IMR-90 (cell line): Measurements from ENCODE around the gene TGFB1. TPM values are rescaled to one million over a fixed set of nuclear protein-coding genes. Genes with fewer than 3 reads are reported as not detected.

Source experiments
- ATAC-seq: fragments of 200-7000 bp; cut with Tn5 transposase; 2 replicates; pipeline ENCODE4 v1.9.1; 2020; ENCODE audit warnings: low read depth, mild to moderate bottlenecking, moderate library complexity
- BruUV-seq: library from RNA; stranded (reverse); fragments of 400-500 nt; replicated peaks from 2 replicates; lab custom pipeline; 2021; lab: Mats Ljungman, UMichigan
- CTCF ChIA-PET: fragments of 300-600 bp; formaldehyde crosslinking; extraction: SDS; loops from one replicate; lab custom pipeline; 2021; ENCODE audit warnings: antibody characterized with exemption; lab: Yijun Ruan, JAX
- POLR2A ChIA-PET: fragments of 300-600 bp; sonication (Branson Sonifier 250); formaldehyde crosslinking; loops from one replicate; lab custom pipeline; 2022; ENCODE audit warnings: antibody characterized with exemption; ENCODE audit not compliant: unreplicated experiment; lab: Charles Lee
- DNase-seq: peaks from one replicate; pipeline ENCODE4 v3.0.0; 2013
- H2AFZ ChIP-seq: replicated peaks from 2 replicates; pipeline ENCODE3; 2013; ENCODE audit warnings: low read length, mild to moderate bottlenecking; ENCODE audit not compliant: poor library complexity
- H2AK5ac ChIP-seq: 2 replicates; pipeline ENCODE4 v1.6.1; 2013; ENCODE audit warnings: low read depth, low read length, inconsistent platforms
- H2AK9ac ChIP-seq: replicated peaks from 2 replicates; pipeline ENCODE3; 2013; ENCODE audit warnings: mild to moderate bottlenecking, low read depth, low read length, moderate library complexity; ENCODE audit not compliant: poor library complexity
- H2BK120ac ChIP-seq: 2 replicates; pipeline ENCODE4 v1.6.1; 2013; ENCODE audit warnings: low read depth, low read length, inconsistent platforms
- H2BK15ac ChIP-seq: 3 replicates; pipeline ENCODE4 v1.6.1; 2013; ENCODE audit warnings: low read depth, low read length, inconsistent platforms
- H2BK20ac ChIP-seq: 2 replicates; pipeline ENCODE4 v1.6.1; 2013; ENCODE audit warnings: low read depth, mild to moderate bottlenecking, inconsistent platforms, low read length, moderate library complexity
- H2BK5ac ChIP-seq: 2 replicates; pipeline ENCODE4 v1.6.1; 2013; ENCODE audit warnings: mild to moderate bottlenecking, low read depth, low read length, inconsistent platforms; ENCODE audit not compliant: poor library complexity, severe bottlenecking
- H3K14ac ChIP-seq: replicated peaks from 2 replicates; pipeline ENCODE4 v1.6.1; 2013; ENCODE audit warnings: low read depth, low read length, inconsistent platforms
- H3K18ac ChIP-seq: 2 replicates; pipeline ENCODE4 v1.6.1; 2013; ENCODE audit warnings: low read depth, low read length, control low read depth
- H3K23ac ChIP-seq: 2 replicates; pipeline ENCODE4 v1.6.1; 2013; ENCODE audit warnings: low read depth, low read length, inconsistent platforms
- H3K27ac ChIP-seq: 2 replicates; pipeline ENCODE4 v1.5.1; 2013; ENCODE audit warnings: mild to moderate bottlenecking, control low read depth, low read length; ENCODE audit not compliant: insufficient read depth
- H3K27me3 ChIP-seq: 2 replicates; pipeline ENCODE4 v1.6.1; 2013; ENCODE audit warnings: low read length; ENCODE audit not compliant: control insufficient read depth, insufficient read depth
- H3K36me3 ChIP-seq: 2 replicates; pipeline ENCODE4 v1.6.1; 2013; ENCODE audit warnings: low read length, mixed read lengths; ENCODE audit not compliant: control insufficient read depth, insufficient read depth
- H3K4ac ChIP-seq: 2 replicates; pipeline ENCODE4 v1.6.1; 2013; ENCODE audit warnings: low read depth, low read length, inconsistent platforms
- H3K4me1 ChIP-seq: 2 replicates; pipeline ENCODE4 v1.6.1; 2013; ENCODE audit warnings: low read length, mixed read lengths; ENCODE audit not compliant: control insufficient read depth, insufficient read depth
- H3K4me2 ChIP-seq: 2 replicates; pipeline ENCODE4 v1.6.1; 2013; ENCODE audit warnings: low read depth, mild to moderate bottlenecking, control low read depth, low read length, moderate library complexity
- H3K4me3 ChIP-seq: 2 replicates; pipeline ENCODE4 v1.5.1; 2013; ENCODE audit warnings: low read depth, mild to moderate bottlenecking, control low read depth, low read length, moderate library complexity; ENCODE audit not compliant: insufficient read depth
- H3K56ac ChIP-seq: 2 replicates; pipeline ENCODE4 v1.6.1; 2013; ENCODE audit warnings: low read length, inconsistent platforms; ENCODE audit not compliant: insufficient read depth; ENCODE audit errors: extremely low read depth
- H3K79me1 ChIP-seq, 2 experiments: 2 replicates each; pipeline ENCODE4 v1.6.1; 2013; ENCODE audit warnings: low read length in 2 of 2, inconsistent platforms in 1 of 2, low read depth in 1 of 2
- H3K9ac ChIP-seq: 2 replicates; pipeline ENCODE4 v1.6.1; 2013; ENCODE audit warnings: low read depth, low read length, control low read depth
- H3K9me1 ChIP-seq: 2 replicates; pipeline ENCODE4 v1.6.1; 2013; ENCODE audit warnings: low read length, inconsistent platforms; ENCODE audit not compliant: insufficient read depth
- H3K9me3 ChIP-seq: 2 replicates; pipeline ENCODE4 v1.6.1; 2013; ENCODE audit warnings: low read length; ENCODE audit not compliant: control insufficient read depth, insufficient read depth
- H4K20me1 ChIP-seq: 2 replicates; pipeline ENCODE4 v1.6.1; 2013; ENCODE audit warnings: low read length, inconsistent platforms; ENCODE audit not compliant: insufficient read depth
- H4K5ac ChIP-seq: 2 replicates; pipeline ENCODE4 v1.6.1; 2013; ENCODE audit warnings: mild to moderate bottlenecking, low read depth, low read length, control low read depth
- H4K8ac ChIP-seq, 2 experiments: 2 replicates each; pipeline ENCODE4 v1.6.1; 2013; ENCODE audit warnings: low read depth in 2 of 2, low read length in 2 of 2, control low read depth in 1 of 2, inconsistent platforms in 1 of 2
- H4K91ac ChIP-seq: 2 replicates; pipeline ENCODE4 v1.6.1; 2013; ENCODE audit warnings: low read depth, low read length, inconsistent platforms; ENCODE audit not compliant: insufficient read depth
- MAFK ChIP-seq: IDR thresholded peaks from 2 replicates; pipeline ENCODE4 v1.6.1; 2012; ENCODE audit warnings: low read depth, low read length, improper control_type of control experiment
- MAZ ChIP-seq: IDR thresholded peaks from 2 replicates; pipeline ENCODE4 v1.6.1; 2012; ENCODE audit warnings: low read depth, mild to moderate bottlenecking, low read length, improper control_type of control experiment, moderate library complexity, borderline replicate concordance
- NFE2L2 ChIP-seq: fragments of 150-350 bp; IDR thresholded peaks from 2 replicates; pipeline ENCODE4 v1.6.1; 2016; ENCODE audit warnings: low read depth, mild to moderate bottlenecking, low read length
- POLR2A ChIP-seq: IDR thresholded peaks from 2 replicates; pipeline ENCODE4 v1.6.1; 2012; ENCODE audit warnings: mild to moderate bottlenecking, low read depth, low read length
- RFX5 ChIP-seq: IDR thresholded peaks from 2 replicates; pipeline ENCODE4 v1.8.0; 2012; ENCODE audit warnings: low read depth, mild to moderate bottlenecking, low read length, moderate library complexity
- WGBS, 2 experiments: methylation state at CpG; one replicate each; pipeline versions ENCODE4 v1.1.5 to v1.1.7; 2013; ENCODE audit warnings: missing lambda C conversion rate in 2 of 2; ENCODE audit not compliant: insufficient read length in 1 of 2; ENCODE audit errors: extremely low coverage in 2 of 2; 5-methylcytosine and 5-hydroxymethylcytosine counted together
- dilution Hi-C: fragments of 300-500 bp; cut with HindIII; formaldehyde crosslinking; loops from one replicate; pipeline ENCODE4 v1.14.3; 2018; ENCODE audit warnings: low sequenced_read_pairs; ENCODE audit not compliant: unreplicated experiment
- in situ Hi-C: fragments of 300-500 bp; cut with MboI; formaldehyde crosslinking; loops from 3 replicates; pipeline ENCODE4 v1.14.3; 2019; ENCODE audit warnings: low sequenced_read_pairs, inconsistent platforms, mixed read lengths
- intact Hi-C: fragments of 100-400 bp; cut with micrococcal nuclease; formaldehyde crosslinking; loops from 2 replicates; pipeline ENCODE4 v1.10.0; 2022
- polyA plus RNA-seq, 3 experiments: library from polyadenylated mRNA; depleted of rRNA; stranded (reverse); fragments of >200 nt; gene quantifications; 2 replicates each; pipeline ENCODE4 v1.2.3, GENCODE V29; 2012; ENCODE audit warnings: low replicate concordance in 1 of 3
- total RNA-seq: library from RNA; depleted of rRNA; stranded (reverse); fragments of >200 nt; gene quantifications from 2 replicates; pipeline ENCODE4 v1.2.3, GENCODE V29; 2012

TGFB1 gene
- total and polyA plus RNA-seq, 2 of the 4 experiments (the other 2 are of a cell fraction): 3.2 to 26.7 TPM

- H3K36me3 ChIP-seq: peaks cover 77% of the 10 kb centered on the region
- H3K79me1 ChIP-seq: peaks cover 54 to 80% of the 10 kb centered on the region in 2 experiments
- H3K9ac ChIP-seq: no peak overlapping the region
- no peaks in the 10 kb centered on the region for H3K27me3 ChIP-seq
- H2AK5ac ChIP-seq: no peak overlapping the region; the same call in 1 of the 2 replicates
- no peak overlapping the region for H2AFZ ChIP-seq
- H2BK15ac ChIP-seq: no peak overlapping the region
- peaks cover 25% of the 10 kb centered on the region for H3K9me1 ChIP-seq
- peak; percentile 55 for ATAC-seq
- BruUV-seq: no TSS peak
- no peaks in the 10 kb centered on the region for H3K9me3 ChIP-seq
- no peak overlapping the region for H3K56ac ChIP-seq
- no peak overlapping the region for H2BK120ac ChIP-seq
- H3K4ac ChIP-seq: no peak overlapping the region
- H3K23ac ChIP-seq: peak overlapping the region; percentile 40; the same call in 1 of the 2 replicates
- H2BK5ac ChIP-seq: no peak overlapping the region
- H2BK20ac ChIP-seq: no peak overlapping the region
- H3K4me2 ChIP-seq: no peak overlapping the region; the same call in 1 of the 2 replicates
- peak; percentile 75 for TF ChIP-seq MAFK
- peak; percentile 59; the same call in 1 of the 2 replicates for TF ChIP-seq MAZ
- TF ChIP-seq POLR2A: no peak; the same call in 1 of the 2 replicates
- TF ChIP-seq NFE2L2: no peak
- TF ChIP-seq RFX5: no peak
- peaks cover 59% of the 10 kb centered on the region for H4K20me1 ChIP-seq
- no peak overlapping the region for H3K18ac ChIP-seq
- H4K91ac ChIP-seq: no peak overlapping the region
- dilution Hi-C loops: no loop called here
- H4K8ac ChIP-seq: no peak overlapping the region
- peak overlapping the region; percentile 44 for H2AK9ac ChIP-seq
- in situ Hi-C loops: no loop called here
- H3K14ac ChIP-seq: peak overlapping the region; percentile 10; the same call in 1 of the 2 replicates
- no CpG with 5 or more reads among the region's 4 CpGs for WGBS, 2 experiments
- no peak overlapping the region for H4K5ac ChIP-seq
- no peak overlapping the region for H3K4me3 ChIP-seq
- H3K27ac ChIP-seq: no peak overlapping the region
- intact Hi-C loops: no loop called here
- CTCF ChIA-PET: interaction anchor here (0.6 to 1.5 kb wide), 3 partner anchors 9 to 86 kb away, joined by 3 to 4 read pairs (median 4); no protein-coding TSS in a partner anchor
- DNase-seq: peak; percentile 82
- peaks cover 24% of the 10 kb centered on the region for H3K4me1 ChIP-seq
- POLR2A ChIA-PET: no interaction called here
Measured at GRCh38 chr19:41298348-41298964, 55.3 kb downstream of the TGFB1 start.
